HL-60 (cell line): ENCODE data around the gene CHRNA9.

Experiments
- DNase-seq, 2 experiments: peaks; one replicate each; pipeline ENCODE4 v3.0.0-alpha.2; 2010 to 2020; ENCODE audit warnings: low read depth in 1 of 2, low spot score in 1 of 2
- H3K27ac ChIP-seq: fragments of 250-450 bp; sonication (Bioruptor Pico); replicated peaks from 2 replicates; pipeline ENCODE4 v1.5.1; 2020; ENCODE audit warnings: mild to moderate bottlenecking, moderate library complexity
- H3K27me3 ChIP-seq: fragments of 250-450 bp; sonication (Bioruptor Pico); 2 replicates; pipeline ENCODE4 v1.5.1; 2021; ENCODE audit warnings: mild to moderate bottlenecking, moderate library complexity; ENCODE audit not compliant: insufficient read depth, poor library complexity, severe bottlenecking
- H3K4me3 ChIP-seq: replicated peaks from 2 replicates; pipeline ENCODE4 v1.5.1; 2011; ENCODE audit warnings: mild to moderate bottlenecking, control low read depth, low read length; ENCODE audit not compliant: insufficient read depth
- GABPA ChIP-seq: IDR thresholded peaks from 2 replicates; pipeline ENCODE4 v1.6.1; 2012; ENCODE audit warnings: low read depth
- POLR2AphosphoS5 ChIP-seq: IDR thresholded peaks from 2 replicates; pipeline ENCODE4 v1.6.1; 2012; ENCODE audit warnings: low read depth
- SPI1 ChIP-seq: IDR thresholded peaks from 2 replicates; pipeline ENCODE4 v1.6.1; 2012; ENCODE audit warnings: low read depth, mild to moderate bottlenecking, borderline replicate concordance
- TF ChIP-seq, protein P1 (sequence below): IDR thresholded peaks from 2 replicates; pipeline ENCODE4 v1.6.1; 2012; ENCODE audit warnings: low read depth; ENCODE audit not compliant: insufficient replicate concordance
- TF ChIP-seq, protein P2 (sequence below): IDR thresholded peaks from one replicate; pipeline ENCODE4 v1.5.1; 2011; ENCODE audit warnings: low read length, control low read depth, inconsistent platforms; ENCODE audit not compliant: insufficient read depth

Gene CHRNA9

DNA sequence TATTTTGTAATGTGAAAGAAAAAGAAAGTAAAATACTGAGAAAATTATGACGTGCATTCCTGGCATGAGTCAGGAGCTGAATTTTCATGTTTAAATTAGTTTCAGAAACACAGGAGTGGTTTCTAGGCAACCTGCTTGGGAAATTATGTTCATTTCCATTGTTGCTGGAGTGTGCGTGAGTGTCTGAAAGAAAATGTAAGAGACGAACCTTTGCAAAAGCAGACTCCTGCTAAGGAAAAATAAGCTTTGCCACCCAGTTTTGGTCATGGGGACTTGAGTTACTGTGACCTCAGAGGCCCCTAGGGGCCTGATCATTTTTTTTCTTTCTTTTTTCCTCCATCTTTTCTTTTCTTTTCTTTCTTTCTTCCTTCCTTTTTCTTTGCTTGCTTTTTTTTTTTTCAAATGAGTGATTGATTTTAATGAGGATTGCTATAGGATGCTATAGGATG, 18.8 kb upstream of the CHRNA9 start:
- peak overlapping the region; percentile 58 for H3K27ac ChIP-seq
- no peaks in the 10 kb centered on the region for H3K27me3 ChIP-seq
- no peak overlapping the region for H3K4me3 ChIP-seq
- TF ChIP-seq GABPA = no peak
- peak in 1 of 2 experiments; percentile 38 for DNase-seq

DNA sequence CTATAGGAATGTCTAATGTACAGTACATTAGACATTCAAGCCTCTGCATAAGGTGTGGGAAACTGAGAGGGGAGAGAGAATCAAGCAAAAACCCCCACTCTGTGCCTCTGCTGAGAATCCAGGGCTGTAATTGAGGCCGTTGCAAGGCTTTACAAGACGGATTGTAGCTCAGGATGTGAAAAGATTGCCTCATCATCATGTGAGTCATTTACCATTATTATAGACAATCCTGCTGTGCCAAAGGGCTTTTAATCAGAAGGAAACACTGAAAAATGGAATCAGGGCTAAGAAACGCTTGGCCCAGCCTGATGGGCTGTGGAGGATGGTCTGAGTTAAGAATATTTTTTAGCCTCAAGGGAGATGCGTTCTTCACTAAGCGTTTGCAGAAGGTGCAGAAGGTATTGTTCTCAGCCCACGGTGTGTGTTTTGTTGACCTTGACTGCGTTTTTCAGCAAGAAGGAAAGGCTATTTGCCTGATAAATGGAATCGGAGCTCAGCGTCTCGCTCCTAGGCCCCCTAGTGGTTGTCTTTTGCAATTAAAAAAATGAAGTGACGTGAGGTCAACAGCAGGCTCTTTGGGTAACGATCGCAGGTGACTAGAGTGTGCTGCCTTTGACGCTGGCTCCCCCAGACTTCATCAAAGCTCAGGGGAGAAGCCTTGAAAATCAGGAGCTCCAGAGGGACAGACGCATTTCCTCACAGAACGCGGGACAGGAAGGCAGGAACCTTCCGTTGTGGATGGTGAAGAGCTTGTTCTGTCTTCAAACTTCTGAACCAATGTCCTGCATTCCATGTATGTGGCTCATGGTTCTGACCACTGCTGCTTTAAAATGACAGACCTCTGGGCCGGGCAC, 18.1 kb upstream of the CHRNA9 start:
- Histone ChIP-seq H3K27me3 (no peaks in the 10 kb centered on the region), H3K27ac (peak overlapping the region; percentile 58), H3K4me3 (peak overlapping the region; percentile 31)
- TF ChIP-seq POLR2AphosphoS5 = no peak
- TF ChIP-seq, protein P1, sequence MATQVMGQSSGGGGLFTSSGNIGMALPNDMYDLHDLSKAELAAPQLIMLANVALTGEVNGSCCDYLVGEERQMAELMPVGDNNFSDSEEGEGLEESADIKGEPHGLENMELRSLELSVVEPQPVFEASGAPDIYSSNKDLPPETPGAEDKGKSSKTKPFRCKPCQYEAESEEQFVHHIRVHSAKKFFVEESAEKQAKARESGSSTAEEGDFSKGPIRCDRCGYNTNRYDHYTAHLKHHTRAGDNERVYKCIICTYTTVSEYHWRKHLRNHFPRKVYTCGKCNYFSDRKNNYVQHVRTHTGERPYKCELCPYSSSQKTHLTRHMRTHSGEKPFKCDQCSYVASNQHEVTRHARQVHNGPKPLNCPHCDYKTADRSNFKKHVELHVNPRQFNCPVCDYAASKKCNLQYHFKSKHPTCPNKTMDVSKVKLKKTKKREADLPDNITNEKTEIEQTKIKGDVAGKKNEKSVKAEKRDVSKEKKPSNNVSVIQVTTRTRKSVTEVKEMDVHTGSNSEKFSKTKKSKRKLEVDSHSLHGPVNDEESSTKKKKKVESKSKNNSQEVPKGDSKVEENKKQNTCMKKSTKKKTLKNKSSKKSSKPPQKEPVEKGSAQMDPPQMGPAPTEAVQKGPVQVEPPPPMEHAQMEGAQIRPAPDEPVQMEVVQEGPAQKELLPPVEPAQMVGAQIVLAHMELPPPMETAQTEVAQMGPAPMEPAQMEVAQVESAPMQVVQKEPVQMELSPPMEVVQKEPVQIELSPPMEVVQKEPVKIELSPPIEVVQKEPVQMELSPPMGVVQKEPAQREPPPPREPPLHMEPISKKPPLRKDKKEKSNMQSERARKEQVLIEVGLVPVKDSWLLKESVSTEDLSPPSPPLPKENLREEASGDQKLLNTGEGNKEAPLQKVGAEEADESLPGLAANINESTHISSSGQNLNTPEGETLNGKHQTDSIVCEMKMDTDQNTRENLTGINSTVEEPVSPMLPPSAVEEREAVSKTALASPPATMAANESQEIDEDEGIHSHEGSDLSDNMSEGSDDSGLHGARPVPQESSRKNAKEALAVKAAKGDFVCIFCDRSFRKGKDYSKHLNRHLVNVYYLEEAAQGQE = no peak
- TF ChIP-seq, protein P2, sequence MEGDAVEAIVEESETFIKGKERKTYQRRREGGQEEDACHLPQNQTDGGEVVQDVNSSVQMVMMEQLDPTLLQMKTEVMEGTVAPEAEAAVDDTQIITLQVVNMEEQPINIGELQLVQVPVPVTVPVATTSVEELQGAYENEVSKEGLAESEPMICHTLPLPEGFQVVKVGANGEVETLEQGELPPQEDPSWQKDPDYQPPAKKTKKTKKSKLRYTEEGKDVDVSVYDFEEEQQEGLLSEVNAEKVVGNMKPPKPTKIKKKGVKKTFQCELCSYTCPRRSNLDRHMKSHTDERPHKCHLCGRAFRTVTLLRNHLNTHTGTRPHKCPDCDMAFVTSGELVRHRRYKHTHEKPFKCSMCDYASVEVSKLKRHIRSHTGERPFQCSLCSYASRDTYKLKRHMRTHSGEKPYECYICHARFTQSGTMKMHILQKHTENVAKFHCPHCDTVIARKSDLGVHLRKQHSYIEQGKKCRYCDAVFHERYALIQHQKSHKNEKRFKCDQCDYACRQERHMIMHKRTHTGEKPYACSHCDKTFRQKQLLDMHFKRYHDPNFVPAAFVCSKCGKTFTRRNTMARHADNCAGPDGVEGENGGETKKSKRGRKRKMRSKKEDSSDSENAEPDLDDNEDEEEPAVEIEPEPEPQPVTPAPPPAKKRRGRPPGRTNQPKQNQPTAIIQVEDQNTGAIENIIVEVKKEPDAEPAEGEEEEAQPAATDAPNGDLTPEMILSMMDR = peak; percentile 54
- peak; percentile 65 to 79 for DNase-seq

DNA sequence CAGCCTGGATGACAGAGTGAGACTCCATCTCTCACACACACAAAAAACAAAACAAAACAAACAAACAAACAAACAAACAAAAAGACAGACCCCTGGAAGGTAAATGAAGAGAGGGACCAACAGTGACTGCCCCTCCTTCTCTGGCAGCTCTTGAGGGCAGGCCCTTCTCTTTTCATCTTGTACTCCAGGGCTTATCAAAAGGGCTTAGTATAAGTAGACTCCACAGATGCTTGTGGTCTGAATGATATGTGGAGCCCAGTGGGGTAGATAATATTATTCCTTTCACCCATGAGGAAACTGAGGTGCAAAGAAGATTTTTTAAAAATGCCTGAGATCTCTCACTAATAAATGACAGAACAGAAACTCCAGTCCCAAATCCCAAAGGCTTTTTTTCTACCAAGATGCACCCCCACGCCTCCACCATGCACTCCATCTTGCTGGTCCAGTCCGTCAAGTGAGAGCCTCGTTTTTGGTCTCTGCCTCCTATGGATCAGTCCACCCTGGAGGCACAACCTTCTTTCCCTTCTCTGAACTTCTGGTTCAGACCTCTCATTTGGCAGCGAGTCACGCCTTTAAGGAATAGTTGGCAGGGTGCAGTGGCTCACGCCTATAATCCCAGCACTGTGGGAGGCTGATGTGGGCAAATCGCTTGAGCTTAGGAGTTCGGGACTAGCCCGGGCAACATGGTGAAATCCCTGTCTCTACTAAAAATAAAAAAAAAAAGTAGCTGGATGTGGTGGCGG, 17.0 kb upstream of the CHRNA9 start:
- Histone ChIP-seq H3K4me3 (no peak overlapping the region), H3K27me3 (no peaks in the 10 kb centered on the region), H3K27ac (no peak overlapping the region)
- TF ChIP-seq, protein P1 = no peak
- TF ChIP-seq SPI1 (no peak), POLR2AphosphoS5 (no peak), GABPA (no peak)
- TF ChIP-seq, protein P2 = no peak
- DNase-seq = no peak

DNA sequence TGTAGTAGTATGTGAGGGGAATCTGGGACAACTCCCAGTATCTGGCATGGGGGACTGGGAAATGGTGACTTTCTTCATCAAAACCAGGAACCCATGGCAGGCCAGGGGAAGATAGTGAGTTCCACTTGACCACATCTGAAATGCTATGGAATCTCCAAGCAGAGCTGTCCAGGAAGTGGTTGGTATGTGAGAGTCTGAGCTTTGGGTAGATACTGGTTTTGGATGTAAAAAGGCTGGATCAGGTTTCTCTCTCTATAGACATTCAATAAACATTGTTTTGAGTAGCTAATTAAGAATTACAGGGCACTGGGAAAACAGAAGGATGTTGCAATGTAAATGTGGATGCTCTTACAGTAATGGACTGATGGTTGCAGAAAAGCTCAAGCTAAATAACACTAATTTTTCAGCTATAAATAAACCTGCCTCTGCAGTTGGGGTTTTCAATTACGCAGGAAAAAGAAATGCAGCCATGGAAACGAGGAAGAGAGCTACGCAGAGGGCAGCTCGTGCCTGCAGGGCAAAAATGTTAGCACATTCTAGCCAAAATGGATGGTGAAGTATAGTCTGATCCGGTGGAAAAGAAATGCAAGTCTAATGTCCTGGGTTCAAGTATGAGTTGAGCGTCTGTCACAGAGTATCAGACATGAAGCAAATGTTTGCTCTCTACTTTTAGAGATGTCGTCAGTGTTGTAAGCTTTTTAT, 13.4 kb upstream of the CHRNA9 start:
- no peak for DNase-seq
- Histone ChIP-seq H3K27me3 (no peaks in the 10 kb centered on the region), H3K4me3 (no peak overlapping the region), H3K27ac (no peak overlapping the region)
- TF ChIP-seq, protein P2 = no peak
- TF ChIP-seq SPI1 = no peak
- TF ChIP-seq, protein P1 = no peak
- TF ChIP-seq GABPA = no peak
- no peak for TF ChIP-seq POLR2AphosphoS5
